K562 (cell line): ENCODE data around the gene HSPA1L. TPM values are rescaled to one million over a fixed set of nuclear protein-coding genes. Genes with fewer than 3 reads are reported as not detected.

ENCODE experiments used
- CHD7 ChIP-seq: fragments of 200-600 bp; sonication (generic); IDR thresholded peaks from one replicate; pipeline ENCODE4 v1.6.1; 2012; ENCODE audit warnings: mild to moderate bottlenecking, low read depth, low read length, inconsistent platforms
- STAG1 ChIP-seq: sonication (generic); formaldehyde crosslinking; IDR thresholded peaks from 2 replicates; pipeline ENCODE4 v1.5.0; 2020; ENCODE audit warnings: missing genetic modification reagents, borderline replicate concordance
- STAT5A ChIP-seq: IDR thresholded peaks from 2 replicates; pipeline ENCODE4 v1.6.1; 2012; ENCODE audit warnings: low read length, inconsistent platforms, borderline replicate concordance
- STAT5B ChIP-seq: fragments of 250-450 bp; sonication (Bioruptor Pico); IDR thresholded peaks from 2 replicates; pipeline ENCODE4 v1.8.0; 2021; ENCODE audit warnings: mild to moderate bottlenecking, inconsistent platforms
- USF2 ChIP-seq: sonication (generic); formaldehyde crosslinking; IDR thresholded peaks from 2 replicates; pipeline ENCODE4 v1.5.0; 2020; ENCODE audit warnings: missing genetic modification reagents
- polyA plus RNA-seq, 8 experiments: library from polyadenylated mRNA; depleted of rRNA in 4 of 8; stranded (reverse) in 5 of 8; unstranded in 3 of 8; fragments of >200 nt; fragmentation: Nextera tagmentation in 2 of 8; fragmentation: Illumina TruSeq in 1 of 8; extraction: Ambion mirVana in 2 of 8; extraction: Trizol in 1 of 8; gene quantifications; 2 replicates each; pipeline versions ENCODE4 v1.2.1 to v1.2.3, GENCODE V29; 2011 to 2014; ENCODE audit warnings: inconsistent platforms in 1 of 8, missing spikeins in 1 of 8
- total RNA-seq, 7 experiments: library from RNA; depleted of rRNA in 6 of 7; stranded (reverse); fragments of >200 nt in 6 of 7; fragmentation: Illumina TruSeq in 2 of 7; extraction: Trizol in 2 of 7; gene quantifications; 2 replicates each; pipeline versions ENCODE4 v1.2.1 to v1.2.3, GENCODE V29; 2011 to 2021; ENCODE audit warnings: low replicate concordance in 1 of 7
- TF ChIP-seq, protein P1 (sequence below), 2 experiments: fragments of 450-650 bp in 1 of 2; sonication (generic) in 1 of 2; formaldehyde crosslinking in 1 of 2; IDR thresholded peaks; 2 replicates each; pipeline versions ENCODE4 v1.7.1 to v1.9.0; 2016 to 2022; ENCODE audit warnings: inconsistent platforms in 1 of 2, mild to moderate bottlenecking in 1 of 2, missing genetic modification reagents in 1 of 2

The HSPA1L gene
- total and polyA plus RNA-seq, 9 of the 15 experiments (the other 6 are each of a cell fraction or from before 2014, with no cell fraction given): 0.14 to 2.1 (median 1.3) TPM

GRCh38 chr6:31826793-31827285, 11.8 kb upstream of the HSPA1L start (continued):
- TF ChIP-seq, protein P1, sequence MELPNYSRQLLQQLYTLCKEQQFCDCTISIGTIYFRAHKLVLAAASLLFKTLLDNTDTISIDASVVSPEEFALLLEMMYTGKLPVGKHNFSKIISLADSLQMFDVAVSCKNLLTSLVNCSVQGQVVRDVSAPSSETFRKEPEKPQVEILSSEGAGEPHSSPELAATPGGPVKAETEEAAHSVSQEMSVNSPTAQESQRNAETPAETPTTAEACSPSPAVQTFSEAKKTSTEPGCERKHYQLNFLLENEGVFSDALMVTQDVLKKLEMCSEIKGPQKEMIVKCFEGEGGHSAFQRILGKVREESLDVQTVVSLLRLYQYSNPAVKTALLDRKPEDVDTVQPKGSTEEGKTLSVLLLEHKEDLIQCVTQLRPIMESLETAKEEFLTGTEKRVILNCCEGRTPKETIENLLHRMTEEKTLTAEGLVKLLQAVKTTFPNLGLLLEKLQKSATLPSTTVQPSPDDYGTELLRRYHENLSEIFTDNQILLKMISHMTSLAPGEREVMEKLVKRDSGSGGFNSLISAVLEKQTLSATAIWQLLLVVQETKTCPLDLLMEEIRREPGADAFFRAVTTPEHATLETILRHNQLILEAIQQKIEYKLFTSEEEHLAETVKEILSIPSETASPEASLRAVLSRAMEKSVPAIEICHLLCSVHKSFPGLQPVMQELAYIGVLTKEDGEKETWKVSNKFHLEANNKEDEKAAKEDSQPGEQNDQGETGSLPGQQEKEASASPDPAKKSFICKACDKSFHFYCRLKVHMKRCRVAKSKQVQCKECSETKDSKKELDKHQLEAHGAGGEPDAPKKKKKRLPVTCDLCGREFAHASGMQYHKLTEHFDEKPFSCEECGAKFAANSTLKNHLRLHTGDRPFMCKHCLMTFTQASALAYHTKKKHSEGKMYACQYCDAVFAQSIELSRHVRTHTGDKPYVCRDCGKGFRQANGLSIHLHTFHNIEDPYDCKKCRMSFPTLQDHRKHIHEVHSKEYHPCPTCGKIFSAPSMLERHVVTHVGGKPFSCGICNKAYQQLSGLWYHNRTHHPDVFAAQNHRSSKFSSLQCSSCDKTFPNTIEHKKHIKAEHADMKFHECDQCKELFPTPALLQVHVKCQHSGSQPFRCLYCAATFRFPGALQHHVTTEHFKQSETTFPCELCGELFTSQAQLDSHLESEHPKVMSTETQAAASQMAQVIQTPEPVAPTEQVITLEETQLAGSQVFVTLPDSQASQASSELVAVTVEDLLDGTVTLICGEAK (IDR thresholded peaks at IDR 0.05): no peak
- TF ChIP-seq, protein P1 (CRISPR knock-in tag; IDR thresholded peaks at IDR 0.05): no peak
- TF ChIP-seq STAT5A (no peak), STAT5B (CRISPR knock-in tag) (no peak), CHD7 (no peak), STAG1 (CRISPR knock-in tag) (no peak), USF2 (CRISPR knock-in tag) (no peak)
